Skeletal muscle tissue (tissue), 4 donors: ENCODE measurements around the gene OMD. TPM values are rescaled to one million over a fixed set of nuclear protein-coding genes. Genes with fewer than 3 reads are reported as not detected.
"Not testable (repeated sequence)": the region's sequence is repeated elsewhere in the genome, so short reads cannot be mapped to it uniquely, and the experiment has no call there.

Experiments
- H3K27ac ChIP-seq: one replicate; pipeline ENCODE4 v1.7.0; 2013; ENCODE audit warnings: mild to moderate bottlenecking, low read depth, low read length, inconsistent platforms
- H3K27me3 ChIP-seq, 3 donors: one replicate each; pipeline ENCODE4 v1.7.0; 2013; ENCODE audit warnings: low read length in 3 of 3; ENCODE audit not compliant: control insufficient read depth in 3 of 3, insufficient read depth in 3 of 3
- H3K36me3 ChIP-seq, 3 donors: one replicate each; pipeline ENCODE4 v1.7.0; 2013; ENCODE audit warnings: low read length in 3 of 3; ENCODE audit not compliant: control insufficient read depth in 3 of 3, insufficient read depth in 3 of 3
- H3K4me1 ChIP-seq, 3 donors: one replicate each; pipeline ENCODE4 v1.7.0; 2013; ENCODE audit warnings: low read length in 3 of 3, mild to moderate bottlenecking in 3 of 3; ENCODE audit not compliant: control insufficient read depth in 3 of 3, insufficient read depth in 3 of 3
- H3K4me3 ChIP-seq, 3 donors: one replicate each; pipeline ENCODE4 v1.7.0; 2013; ENCODE audit warnings: low read length in 3 of 3
- H3K9ac ChIP-seq, 3 donors: one replicate each; pipeline ENCODE4 v1.7.0; 2013; ENCODE audit warnings: low read length in 3 of 3, mild to moderate bottlenecking in 3 of 3, moderate library complexity in 2 of 3, low read depth in 1 of 3
- H3K9me3 ChIP-seq, 3 donors: one replicate each; pipeline ENCODE4 v1.7.0; 2013; ENCODE audit warnings: low read length in 3 of 3; ENCODE audit not compliant: control insufficient read depth in 3 of 3
- total RNA-seq: library from RNA; depleted of rRNA; stranded (reverse); fragments of >200 nt; gene quantifications from one replicate; pipeline ENCODE4 v1.2.3, GENCODE V29; 2014
- donor health status: Osteomylitis.

OMD gene
- total RNA-seq, 1 donor from 2014 or later: 4.7 TPM

- no peaks in the 10 kb centered on the region for H3K27me3 ChIP-seq
Measured at GRCh38 chr9:92422611-92423338, 1.5 kb downstream of the OMD start.

GRCh38 chr9:92414566-92414965 lies 9.7 kb downstream of the OMD start:
- H3K27me3 ChIP-seq: no peaks in the 10 kb centered on the region
- no peaks in the 10 kb centered on the region for H3K4me1 ChIP-seq
- no peaks in the 10 kb centered on the region for H3K9me3 ChIP-seq
- H3K4me3 ChIP-seq: no peak overlapping the region
- H3K27ac ChIP-seq: no peak overlapping the region
- no peak overlapping the region for H3K9ac ChIP-seq
- H3K36me3 ChIP-seq: no peaks in the 10 kb centered on the region

More at GRCh38 chr9:92422611-92423338, 1.5 kb downstream of the OMD start:
- no peak overlapping the region for H3K9ac ChIP-seq
- H3K9me3 ChIP-seq: no peaks in the 10 kb centered on the region
- H3K4me1 ChIP-seq: no peaks in the 10 kb centered on the region
- peak overlapping the region in 1 of 3 donors; percentile 31 for H3K4me3 ChIP-seq
- H3K27ac ChIP-seq: no peak overlapping the region
- no peaks in the 10 kb centered on the region for H3K36me3 ChIP-seq

GRCh38 chr9:92411157-92411556 lies 13.1 kb downstream of the OMD start:
- H3K9me3 ChIP-seq, H3K4me3 ChIP-seq, H3K9ac ChIP-seq, H3K36me3 ChIP-seq, H3K4me1 ChIP-seq, H3K27me3 ChIP-seq, H3K27ac ChIP-seq: not testable (repeated sequence)

- Histone ChIP-seq H3K27ac (no peak overlapping the region), H3K9ac (no peak overlapping the region), H3K36me3 (no peaks in the 10 kb centered on the region), H3K4me3 (no peak overlapping the region), H3K27me3 (no peaks in the 10 kb centered on the region), H3K4me1 (peaks cover 0 to 4% (median 0%) of the 10 kb centered on the region in 3 donors), H3K9me3 (no peaks in the 10 kb centered on the region)
Measured at GRCh38 chr9:92408747-92409478, 15.4 kb downstream of the OMD start.

GRCh38 chr9:92407818-92408217 lies 16.5 kb downstream of the OMD start:
- Histone ChIP-seq H3K27me3 (no peaks in the 10 kb centered on the region), H3K9ac (no peak overlapping the region), H3K9me3 (no peaks in the 10 kb centered on the region), H3K27ac (no peak overlapping the region), H3K36me3 (no peaks in the 10 kb centered on the region), H3K4me3 (no peak overlapping the region), H3K4me1 (peaks cover 0 to 4% (median 0%) of the 10 kb centered on the region in 3 donors)

- H3K27ac ChIP-seq: no peak overlapping the region
- H3K4me1 ChIP-seq: peaks cover 0 to 4% (median 0%) of the 10 kb centered on the region in 3 donors
- H3K9me3 ChIP-seq: no peaks in the 10 kb centered on the region
- peak overlapping the region in 1 of 3 donors; percentile 16 for H3K4me3 ChIP-seq
- no peaks in the 10 kb centered on the region for H3K27me3 ChIP-seq
- H3K9ac ChIP-seq: no peak overlapping the region
- no peaks in the 10 kb centered on the region for H3K36me3 ChIP-seq
Measured at GRCh38 chr9:92406477-92406876, 17.8 kb downstream of the OMD start.

- no peaks in the 10 kb centered on the region for H3K27me3 ChIP-seq
- no peaks in the 10 kb centered on the region for H3K36me3 ChIP-seq
- H3K4me3 ChIP-seq: peak overlapping the region in 1 of 3 donors; percentile 3
- no peaks in the 10 kb centered on the region for H3K9me3 ChIP-seq
- H3K27ac ChIP-seq: no peak overlapping the region
- peaks cover 0 to 4% (median 0%) of the 10 kb centered on the region in 3 donors for H3K4me1 ChIP-seq
- no peak overlapping the region for H3K9ac ChIP-seq
Measured at GRCh38 chr9:92405818-92406217, 18.5 kb downstream of the OMD start.

- Histone ChIP-seq H3K4me3 (peak within 1 kb of the TSS in 1 of 3 donors; percentile 57), H3K27ac (no peak within 1 kb of the TSS), H3K4me1 (peaks cover 0 to 4% (median 0%) of the 10 kb centered on the region in 3 donors), H3K9me3 (no peaks in the 10 kb centered on the region), H3K9ac (no peak within 1 kb of the TSS), H3K27me3 (no peaks in the 10 kb centered on the region), H3K36me3 (no peaks in the 10 kb centered on the region)
Measured at GRCh38 chr9:92404042-92404836, 20.0 kb downstream of the OMD start, which contains the start of gene OGN. Gene OGN (minus strand): TSS chr9:92404578. CDS start chr9:92403407, 1,171 bp downstream.

- Histone ChIP-seq H3K4me3 (peak overlapping the region in 1 of 3 donors; percentile 57), H3K27me3 (no peaks in the 10 kb centered on the region), H3K36me3 (peaks cover 0 to 2% (median 0%) of the 10 kb centered on the region in 3 donors), H3K4me1 (peaks cover 0 to 4% (median 0%) of the 10 kb centered on the region in 3 donors), H3K9me3 (no peaks in the 10 kb centered on the region), H3K27ac (no peak overlapping the region), H3K9ac (peak overlapping the region in 1 of 3 donors; percentile 25)
Measured at GRCh38 chr9:92402826-92403745, 21.2 kb downstream of the OMD start.
